Activated CD8-positive, alpha-beta memory T cell treated with anti-CD3 and anti-CD28 coated beads, Interleukin-2, amount 10 ng/mL, durations not matched to agents 7 days and 5 days (primary cell): Measurements from ENCODE around the gene CAMK2B. TPM values are rescaled to one million over a fixed set of nuclear protein-coding genes. Genes with fewer than 3 reads are reported as not detected.

Experiments
- ATAC-seq: fragments of 150-1000 bp; cut with Tn5 transposase; one replicate; pipeline ENCODE4 v1.10.0; 2021; ENCODE audit warnings: moderate library complexity
- CTCF ChIA-PET: fragments of 350-600 bp; sonication (Branson Sonifier 250); formaldehyde crosslinking; loops from one replicate; lab custom pipeline; 2021; ENCODE audit warnings: antibody characterized with exemption; lab: Charles Lee
- DNase-seq: peaks from one replicate; pipeline ENCODE4 v3.0.0-alpha.2; 2020
- H3K27ac Mint-ChIP-seq: one replicate; pipeline ENCODE4 v1.8.0; 2021; ENCODE audit warnings: mild to moderate bottlenecking, mixed read lengths
- H3K27me3 Mint-ChIP-seq: one replicate; pipeline ENCODE4 v1.8.0; 2021; ENCODE audit warnings: mixed read lengths
- H3K36me3 Mint-ChIP-seq: one replicate; pipeline ENCODE4 v1.8.0; 2021; ENCODE audit warnings: mild to moderate bottlenecking, mixed read lengths
- H3K4me1 Mint-ChIP-seq: one replicate; pipeline ENCODE4 v1.8.0; 2021; ENCODE audit warnings: mixed read lengths
- H3K4me3 Mint-ChIP-seq: one replicate; pipeline ENCODE4 v1.8.0; 2021; ENCODE audit warnings: mild to moderate bottlenecking, moderate library complexity, mixed read lengths
- H3K9me3 Mint-ChIP-seq: one replicate; pipeline ENCODE4 v1.8.0; 2022; ENCODE audit warnings: low read depth, mixed read lengths
- total RNA-seq, 2 experiments: library from RNA; stranded (reverse); gene quantifications; one replicate each; pipeline ENCODE4 v1.2.3, GENCODE V29; 2021

The CAMK2B gene
- total RNA-seq, 2 experiments from 2014 or later = 0.63 TPM; not detected in 1

GRCh38 chr7:44266526-44266925 lies 58.9 kb downstream of the CAMK2B start:
- CTCF ChIA-PET = no interaction called here
- Mint-ChIP-seq H3K27ac (no peak overlapping the region), H3K4me3 (no peak overlapping the region), H3K27me3 (peaks cover 8% of the 10 kb centered on the region), H3K4me1 (peaks cover 2% of the 10 kb centered on the region), H3K9me3 (no peaks in the 10 kb centered on the region), H3K36me3 (no peaks in the 10 kb centered on the region)
- DNase-seq = no peak
- ATAC-seq = no peak

- CTCF ChIA-PET = no interaction called here
- peaks cover 8% of the 10 kb centered on the region for H3K27me3 Mint-ChIP-seq
- no peaks in the 10 kb centered on the region for H3K36me3 Mint-ChIP-seq
- H3K4me3 Mint-ChIP-seq = no peak overlapping the region
- H3K4me1 Mint-ChIP-seq = peaks cover 4% of the 10 kb centered on the region
- H3K27ac Mint-ChIP-seq = no peak overlapping the region
- H3K9me3 Mint-ChIP-seq = no peaks in the 10 kb centered on the region
- ATAC-seq (no peak), DNase-seq (no peak)
These were observed 59.7 kb downstream of the CAMK2B start for GRCh38 chr7:44265728-44266127.

GRCh38 chr7:44264221-44264931 lies 61.0 kb downstream of the CAMK2B start:
- DNase-seq (no peak), ATAC-seq (no peak)
- CTCF ChIA-PET = no interaction called here
- Mint-ChIP-seq H3K36me3 (no peaks in the 10 kb centered on the region), H3K27ac (no peak overlapping the region), H3K4me3 (no peak overlapping the region), H3K9me3 (no peaks in the 10 kb centered on the region), H3K4me1 (peaks cover 9% of the 10 kb centered on the region), H3K27me3 (peaks cover 8% of the 10 kb centered on the region)

GRCh38 chr7:44263326-44264082 lies 61.9 kb downstream of the CAMK2B start:
- Mint-ChIP-seq H3K4me1 (peaks cover 15% of the 10 kb centered on the region), H3K27me3 (peaks cover 8% of the 10 kb centered on the region), H3K9me3 (no peaks in the 10 kb centered on the region), H3K4me3 (no peak overlapping the region), H3K36me3 (no peaks in the 10 kb centered on the region), H3K27ac (no peak overlapping the region)
- ATAC-seq (no peak), DNase-seq (no peak)
- CTCF ChIA-PET = interaction anchor here (0.6 kb wide), 1 partner anchor 137 kb away, joined by 3 read pairs; no protein-coding TSS in a partner anchor

- Mint-ChIP-seq H3K27me3 (no peaks in the 10 kb centered on the region), H3K9me3 (no peaks in the 10 kb centered on the region), H3K4me1 (peaks cover 30% of the 10 kb centered on the region), H3K36me3 (no peaks in the 10 kb centered on the region), H3K4me3 (no peak overlapping the region), H3K27ac (no peak overlapping the region)
- CTCF ChIA-PET = interaction anchor here (0.9 kb wide), 1 partner anchor 21 kb away, joined by 3 read pairs; no protein-coding TSS in a partner anchor
- DNase-seq (no peak), ATAC-seq (no peak)
These were observed 63.4 kb downstream of the CAMK2B start for GRCh38 chr7:44262031-44262430.

- Mint-ChIP-seq H3K4me1 (peaks cover 30% of the 10 kb centered on the region), H3K4me3 (no peak overlapping the region), H3K9me3 (no peaks in the 10 kb centered on the region), H3K27ac (no peak overlapping the region), H3K36me3 (no peaks in the 10 kb centered on the region), H3K27me3 (no peaks in the 10 kb centered on the region)
- CTCF ChIA-PET = interaction anchor here (0.9 kb wide), 1 partner anchor 20 kb away, joined by 3 read pairs; no protein-coding TSS in a partner anchor
- no peak for DNase-seq
- no peak for ATAC-seq
These were observed 64.2 kb downstream of the CAMK2B start for GRCh38 chr7:44261240-44261639.

GRCh38 chr7:44259547-44260457 lies 65.6 kb downstream of the CAMK2B start:
- Mint-ChIP-seq H3K27me3 (no peaks in the 10 kb centered on the region), H3K9me3 (no peaks in the 10 kb centered on the region), H3K27ac (no peak overlapping the region), H3K4me3 (no peak overlapping the region), H3K4me1 (peaks cover 30% of the 10 kb centered on the region), H3K36me3 (no peaks in the 10 kb centered on the region)
- ATAC-seq (no peak), DNase-seq (no peak)
- CTCF ChIA-PET = interaction anchor here (0.9 to 1.2 kb wide), 2 partner anchors 275 to 307 kb away, joined by 3 to 4 read pairs; no protein-coding TSS in a partner anchor

- no peak for ATAC-seq
- Mint-ChIP-seq H3K27me3 (no peaks in the 10 kb centered on the region), H3K36me3 (peaks cover 1% of the 10 kb centered on the region), H3K4me1 (peaks cover 30% of the 10 kb centered on the region), H3K4me3 (no peak overlapping the region), H3K27ac (peak overlapping the region; percentile 91), H3K9me3 (no peaks in the 10 kb centered on the region)
- CTCF ChIA-PET = interaction anchor here (0.9 to 1.2 kb wide), 3 partner anchors 231 to 308 kb away, joined by 3 to 4 read pairs (median 3); partner anchors contain the start of gene NUDCD3
- DNase-seq = no peak
These were observed 66.4 kb downstream of the CAMK2B start for GRCh38 chr7:44258865-44259546.

- Mint-ChIP-seq H3K36me3 (peaks cover 1% of the 10 kb centered on the region), H3K27ac (peak overlapping the region; percentile 91), H3K4me3 (peak overlapping the region; percentile 1), H3K9me3 (no peaks in the 10 kb centered on the region), H3K4me1 (peaks cover 28% of the 10 kb centered on the region), H3K27me3 (no peaks in the 10 kb centered on the region)
- no peak for DNase-seq
- ATAC-seq = no peak
- CTCF ChIA-PET = interaction anchor here (0.9 to 3.2 kb wide), 5 partner anchors 10 to 232 kb away, joined by 3 to 14 read pairs (median 3); partner anchors contain the start of gene NUDCD3
These were observed 67.0 kb downstream of the CAMK2B start for GRCh38 chr7:44258423-44258760.

- ATAC-seq (peak; percentile 93), DNase-seq (peak; percentile 89)
- H3K36me3 Mint-ChIP-seq = peaks cover 1% of the 10 kb centered on the region
- H3K27me3 Mint-ChIP-seq = no peaks in the 10 kb centered on the region
- no peaks in the 10 kb centered on the region for H3K9me3 Mint-ChIP-seq
- H3K27ac Mint-ChIP-seq = peak overlapping the region; percentile 91
- H3K4me1 Mint-ChIP-seq = peaks cover 28% of the 10 kb centered on the region
- H3K4me3 Mint-ChIP-seq = peak overlapping the region; percentile 1
- CTCF ChIA-PET = interaction anchor here (0.9 to 3.2 kb wide), 7 partner anchors 10 to 307 kb away, joined by 3 to 14 read pairs (median 5); partner anchors contain the start of gene NUDCD3
These were observed 67.6 kb downstream of the CAMK2B start for GRCh38 chr7:44257618-44258422.

- H3K4me1 Mint-ChIP-seq = peaks cover 28% of the 10 kb centered on the region
- H3K27ac Mint-ChIP-seq = peak overlapping the region; percentile 91
- no peak overlapping the region for H3K4me3 Mint-ChIP-seq
- DNase-seq = no peak
- CTCF ChIA-PET = interaction anchor here (1.1 to 3.2 kb wide), 4 partner anchors 13 to 308 kb away, joined by 3 to 14 read pairs (median 6); no protein-coding TSS in a partner anchor
- no peak for ATAC-seq
- no peaks in the 10 kb centered on the region for H3K27me3 Mint-ChIP-seq
- H3K36me3 Mint-ChIP-seq = peaks cover 1% of the 10 kb centered on the region
- no peaks in the 10 kb centered on the region for H3K9me3 Mint-ChIP-seq
These were observed 68.2 kb downstream of the CAMK2B start for GRCh38 chr7:44257213-44257612.

GRCh38 chr7:44256459-44256858 lies 68.9 kb downstream of the CAMK2B start:
- CTCF ChIA-PET = interaction anchor here (3.2 kb wide), 1 partner anchor 16 kb away, joined by 14 read pairs; no protein-coding TSS in a partner anchor

More at GRCh38 chr7:44256459-44256858, 68.9 kb downstream of the CAMK2B start:
- Mint-ChIP-seq H3K27me3 (no peaks in the 10 kb centered on the region), H3K4me3 (no peak overlapping the region), H3K9me3 (no peaks in the 10 kb centered on the region), H3K27ac (peak overlapping the region; percentile 91), H3K4me1 (peaks cover 28% of the 10 kb centered on the region), H3K36me3 (peaks cover 1% of the 10 kb centered on the region)
- DNase-seq (no peak), ATAC-seq (no peak)
